NCI-H1436 treated with DMSO at 0.1 percent for 48 hours (cell line): ENCODE measurements around the gene SOX6.

Experiments used
- DNase-seq: peaks from one replicate; lab custom pipeline; 2025; lab: John Stamatoyannopoulos, UW

The SOX6 gene

GRCh38 chr11:15957234-15957633 is 399.1 kb downstream of the SOX6 start:
- DNase-seq = no peak

GRCh38 chr11:15956302-15956701 is 400.0 kb downstream of the SOX6 start:
- no peak for DNase-seq

- DNase-seq = no peak
These were observed 400.8 kb downstream of the SOX6 start for GRCh38 chr11:15955595-15955994.

- DNase-seq = no peak
These were observed 408.4 kb downstream of the SOX6 start for GRCh38 chr11:15947681-15948648.

- no peak for DNase-seq
These were observed 410.6 kb downstream of the SOX6 start for GRCh38 chr11:15945726-15946125.

- no peak for DNase-seq
These were observed 411.9 kb downstream of the SOX6 start for GRCh38 chr11:15944460-15944859.

GRCh38 chr11:15943418-15944197 is 412.7 kb downstream of the SOX6 start:
- peak; percentile 14 for DNase-seq

GRCh38 chr11:15942936-15943335 is 413.4 kb downstream of the SOX6 start:
- no peak for DNase-seq

GRCh38 chr11:15942126-15942525 is 414.2 kb downstream of the SOX6 start:
- DNase-seq = no peak

- no peak for DNase-seq
These were observed 415.1 kb downstream of the SOX6 start for GRCh38 chr11:15941206-15941770.

- no peak for DNase-seq
These were observed 415.7 kb downstream of the SOX6 start for GRCh38 chr11:15940462-15941205.

GRCh38 chr11:15938983-15939382 is 417.4 kb downstream of the SOX6 start:
- DNase-seq = no peak

- DNase-seq = no peak
These were observed 418.2 kb downstream of the SOX6 start for GRCh38 chr11:15938121-15938611.

GRCh38 chr11:15937601-15938120 is 418.7 kb downstream of the SOX6 start:
- DNase-seq = no peak

- no peak for DNase-seq
These were observed 420.3 kb downstream of the SOX6 start for GRCh38 chr11:15936011-15936410.

- DNase-seq = no peak
These were observed 421.0 kb downstream of the SOX6 start for GRCh38 chr11:15935373-15935772.

GRCh38 chr11:15933886-15934625 is 422.3 kb downstream of the SOX6 start:
- no peak for DNase-seq

- no peak for DNase-seq
These were observed 423.9 kb downstream of the SOX6 start for GRCh38 chr11:15932417-15932816.

- DNase-seq = no peak
These were observed 424.8 kb downstream of the SOX6 start for GRCh38 chr11:15931497-15931896.

GRCh38 chr11:15930442-15931025 is 425.8 kb downstream of the SOX6 start:
- no peak for DNase-seq
